Upper lobe of left lung (tissue), 6 donors: Measurements from ENCODE around the gene FXR2. TPM values are rescaled to one million over a fixed set of nuclear protein-coding genes. Genes with fewer than 3 reads are reported as not detected.

Source experiments
- ATAC-seq, 2 donors: fragments of 200-7000 bp; cut with Tn5 transposase; one replicate each; pipeline ENCODE4 v1.9.1; 2022; ENCODE audit warnings: mild to moderate bottlenecking in 2 of 2, moderate library complexity in 2 of 2; ENCODE audit not compliant: low FRiP score in 2 of 2
- DNase-seq, 2 donors: peaks; one replicate each; pipeline ENCODE4 v3.0.0-alpha.2; 2019 to 2020
- H3K27ac ChIP-seq, 4 donors: fragments of 200-600 bp; sonication (generic); one replicate each; pipeline ENCODE4 v1.5.1; 2016 to 2019
- H3K27me3 ChIP-seq, 4 donors: fragments of 200-600 bp; sonication (generic); one replicate each; pipeline ENCODE4 v1.5.1; 2017 to 2019
- H3K36me3 ChIP-seq, 4 donors: fragments of 200-600 bp; sonication (generic); one replicate each; pipeline ENCODE4 v1.5.1; 2016 to 2019
- H3K4me1 ChIP-seq, 4 donors: fragments of 200-600 bp; sonication (generic); one replicate each; pipeline ENCODE4 v1.5.1; 2018 to 2019
- H3K4me3 ChIP-seq, 4 donors: fragments of 200-600 bp; sonication (generic); one replicate each; pipeline ENCODE4 v1.5.1; 2017 to 2019; ENCODE audit warnings: mild to moderate bottlenecking in 2 of 4, moderate library complexity in 1 of 4
- H3K9me3 ChIP-seq, 4 donors: fragments of 200-600 bp; sonication (generic); one replicate each; pipeline ENCODE4 v1.5.1; 2018 to 2019
- CTCF ChIP-seq, 6 experiments: fragments of 450-650 bp in 4 of 6; fragments of 200-600 bp in 2 of 6; sonication (generic) in 2 of 6; IDR thresholded peaks; one replicate each; pipeline ENCODE4 v1.5.1; 2016 to 2019; ENCODE audit warnings: antibody characterized with exemption in 6 of 6
- EP300 ChIP-seq, 4 donors: sonication (generic); formaldehyde crosslinking; IDR thresholded peaks; one replicate each; pipeline ENCODE4 v1.5.1; 2017; ENCODE audit warnings: antibody characterized with exemption in 4 of 4, control low read depth in 2 of 4
- POLR2A ChIP-seq, 4 donors: fragments of 450-650 bp; IDR thresholded peaks; one replicate each; pipeline ENCODE4 v1.5.1; 2016 to 2017; ENCODE audit warnings: antibody characterized with exemption in 4 of 4, mild to moderate bottlenecking in 2 of 4
- POLR2AphosphoS5 ChIP-seq, 2 donors: sonication (generic); formaldehyde crosslinking; IDR thresholded peaks; one replicate each; pipeline ENCODE4 v1.5.1; 2017; ENCODE audit warnings: antibody characterized with exemption in 2 of 2
- WGBS, 2 donors: methylation state at CpG; one replicate each; pipeline ENCODE4 v1.1.5; 2017 to 2018; 5-methylcytosine and 5-hydroxymethylcytosine counted together
- total RNA-seq, 6 donors: library from RNA; depleted of rRNA in 4 of 6; stranded (reverse); fragments of >200 nt in 4 of 6; gene quantifications; one replicate each; pipeline versions ENCODE4 v1.1.0 to v1.2.1, GENCODE V29; 2016 to 2021
- donor health status: DM: no; HTN: no; CAD: no; lungs with moderate emphysema.
- donor health status: DM: no; HTN: yes; CAD: no; lungs with severe emphysema.

Gene FXR2
- total RNA-seq, 6 donors from 2014 or later = 35.6 to 46.1 (median 38.4) TPM

DNA sequence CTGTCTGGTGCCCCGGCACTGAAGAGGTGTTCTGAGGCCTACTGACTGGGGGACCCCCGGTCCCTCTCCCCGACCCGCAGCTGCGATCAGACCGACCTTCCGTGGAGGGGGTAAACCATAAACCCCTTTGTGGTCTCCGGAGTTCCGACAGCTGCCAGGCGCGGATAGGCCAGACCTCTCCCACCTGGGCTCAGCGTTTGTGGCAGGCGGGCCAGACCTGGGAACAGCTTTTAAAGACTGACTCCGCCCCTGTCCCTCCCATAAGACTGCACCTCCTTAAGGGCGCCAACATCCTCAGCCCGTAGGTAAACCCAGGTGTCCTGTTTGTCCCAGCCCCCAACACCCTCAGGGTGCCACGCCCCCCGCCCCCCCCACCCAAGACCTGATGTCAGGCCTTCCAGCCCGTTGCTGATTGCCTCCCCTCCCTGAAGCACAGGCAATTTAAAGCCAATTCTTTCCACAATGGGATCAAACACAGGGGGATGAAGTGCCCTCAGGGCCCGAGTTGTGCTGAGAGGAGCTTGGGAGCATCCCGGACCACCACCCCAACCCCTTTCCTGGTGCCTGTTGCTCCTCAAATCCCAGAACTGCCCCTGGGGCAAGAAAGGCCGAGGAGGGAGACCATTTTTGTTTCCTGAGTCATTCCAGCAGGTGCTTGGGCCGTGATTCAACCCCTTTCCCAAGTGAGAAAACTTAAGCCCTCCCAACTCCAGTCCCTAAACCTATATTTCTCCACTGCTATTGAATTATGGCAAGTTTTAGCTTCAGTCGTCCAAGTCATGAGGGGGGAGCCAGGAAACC lies 24.6 kb downstream of the FXR2 start, which contains the start of gene SOX15:
SOX15 (minus strand) TSS at position 204 of the 801 bp plus-strand sequence. CDS start 418 bp downstream, outside the sequence.
- ATAC-seq = peak in 1 of 2 donors; percentile 23
- TF ChIP-seq POLR2A (IDR thresholded peaks at IDR 0.05) = no peak
- no peak for TF ChIP-seq CTCF (IDR thresholded peaks at IDR 0.05)
- no peak for TF ChIP-seq POLR2AphosphoS5 (IDR thresholded peaks at IDR 0.05)
- TF ChIP-seq EP300 (IDR thresholded peaks at IDR 0.05) = no peak
- Histone ChIP-seq H3K27ac (peak within 1 kb of the TSS; percentile 12 to 59 (median 32)), H3K27me3 (no peaks in the 10 kb centered on the region), H3K9me3 (no peaks in the 10 kb centered on the region), H3K4me3 (peak within 1 kb of the TSS; percentile 18 to 38 (median 26)), H3K4me1 (peaks cover 16 to 18% (median 17%) of the 10 kb centered on the region in 4 donors), H3K36me3 (peaks cover 29 to 77% (median 66%) of the 10 kb centered on the region in 4 donors)
- peak in 1 of 2 donors; percentile 76 for DNase-seq
- WGBS, 2 donors = 73 to 75% methylated on average over 18 to 23 of the region's 24 CpGs

DNA sequence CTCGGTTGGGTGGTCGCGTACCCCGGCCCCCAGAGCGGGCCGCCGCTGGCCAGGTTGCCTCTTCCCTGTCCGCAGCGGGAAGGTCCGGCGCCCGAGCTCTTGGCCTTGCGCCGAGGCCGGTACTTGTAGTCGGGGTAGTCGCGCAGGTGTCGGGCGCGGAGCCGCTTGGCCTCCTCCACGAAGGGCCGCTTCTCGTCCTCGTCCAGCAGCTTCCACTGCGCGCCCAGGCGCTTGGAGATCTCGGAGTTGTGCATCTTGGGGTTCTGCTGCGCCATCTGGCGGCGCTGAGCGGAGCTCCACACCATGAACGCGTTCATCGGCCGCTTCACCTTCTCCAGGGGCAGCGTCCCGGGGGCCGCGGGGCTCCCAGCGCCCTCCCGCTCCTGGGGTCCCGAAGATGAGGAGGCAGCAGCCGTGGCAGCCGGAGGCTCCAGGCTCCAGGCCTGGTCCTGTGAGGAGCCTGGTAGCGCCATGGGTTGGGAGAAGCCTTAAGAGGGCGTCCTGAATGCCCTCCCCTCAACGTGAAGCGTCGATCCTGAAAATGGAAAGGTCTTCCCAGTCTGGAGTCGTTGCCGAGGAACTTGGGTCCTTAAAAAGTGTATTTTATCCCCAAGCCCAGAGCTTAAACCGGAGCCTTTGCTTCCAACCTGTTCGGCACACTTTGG lies 25.4 kb downstream of the FXR2 start:
- H3K9me3 ChIP-seq = no peaks in the 10 kb centered on the region
- TF ChIP-seq EP300 (IDR thresholded peaks at IDR 0.05) (no peak), CTCF (IDR thresholded peaks at IDR 0.05) (peak; percentile 87 to 94 (median 93)), POLR2A (IDR thresholded peaks at IDR 0.05) (no peak), POLR2AphosphoS5 (IDR thresholded peaks at IDR 0.05) (peak in 1 of 2 donors; percentile 25)
- peak overlapping the region; percentile 18 to 38 (median 26) for H3K4me3 ChIP-seq
- H3K36me3 ChIP-seq = peaks cover 26 to 69% (median 58%) of the 10 kb centered on the region in 4 donors
- DNase-seq (peak; percentile 84 to 94), ATAC-seq (peak; percentile 82 to 93)
- 38 to 52% methylated on average over 14 to 43 of the region's 56 CpGs for WGBS, 2 donors
- H3K27me3 ChIP-seq = no peaks in the 10 kb centered on the region
- H3K27ac ChIP-seq = peak overlapping the region; percentile 12 to 59 (median 32)
- H3K4me1 ChIP-seq = peaks cover 24 to 26% (median 25%) of the 10 kb centered on the region in 4 donors

GRCh38 chr17:7588553-7589203 lies 26.0 kb downstream of the FXR2 start:
- DNase-seq (peak in 1 of 2 donors; percentile 75), ATAC-seq (no peak)
- peaks cover 20 to 63% (median 52%) of the 10 kb centered on the region in 4 donors for H3K36me3 ChIP-seq
- WGBS, 2 donors = 85 to 94% methylated on average over 10 to 20 of the region's 30 CpGs
- peak overlapping the region; percentile 18 to 38 (median 26) for H3K4me3 ChIP-seq
- H3K27me3 ChIP-seq = no peaks in the 10 kb centered on the region
- TF ChIP-seq CTCF (IDR thresholded peaks at IDR 0.05) (no peak), POLR2A (IDR thresholded peaks at IDR 0.05) (no peak), POLR2AphosphoS5 (IDR thresholded peaks at IDR 0.05) (no peak), EP300 (IDR thresholded peaks at IDR 0.05) (no peak)
- H3K9me3 ChIP-seq = no peaks in the 10 kb centered on the region
- peaks cover 26 to 28% (median 28%) of the 10 kb centered on the region in 4 donors for H3K4me1 ChIP-seq
- H3K27ac ChIP-seq = peak overlapping the region; percentile 12 to 59 (median 32)

- TF ChIP-seq CTCF (IDR thresholded peaks at IDR 0.05) = no peak
- TF ChIP-seq POLR2AphosphoS5 (IDR thresholded peaks at IDR 0.05) = no peak
- TF ChIP-seq EP300 (IDR thresholded peaks at IDR 0.05) = no peak
- no peak for TF ChIP-seq POLR2A (IDR thresholded peaks at IDR 0.05)
- Histone ChIP-seq H3K27me3 (no peaks in the 10 kb centered on the region), H3K9me3 (no peaks in the 10 kb centered on the region), H3K36me3 (peaks cover 11 to 52% (median 41%) of the 10 kb centered on the region in 4 donors), H3K4me3 (no peak overlapping the region), H3K27ac (peak overlapping the region in 1 of 4 donors; percentile 39), H3K4me1 (peaks cover 34 to 36% (median 35%) of the 10 kb centered on the region in 4 donors)
- no peak for ATAC-seq
- 72 to 76% methylated on average over 12 of the region's 12 CpGs for WGBS, 2 donors
- DNase-seq = peak in 1 of 2 donors; percentile 33
Observed at GRCh38 chr17:7587420-7588151, 27.1 kb downstream of the FXR2 start.
